ENCODE results near the gene ENAH.

ENAH gene

DNA sequence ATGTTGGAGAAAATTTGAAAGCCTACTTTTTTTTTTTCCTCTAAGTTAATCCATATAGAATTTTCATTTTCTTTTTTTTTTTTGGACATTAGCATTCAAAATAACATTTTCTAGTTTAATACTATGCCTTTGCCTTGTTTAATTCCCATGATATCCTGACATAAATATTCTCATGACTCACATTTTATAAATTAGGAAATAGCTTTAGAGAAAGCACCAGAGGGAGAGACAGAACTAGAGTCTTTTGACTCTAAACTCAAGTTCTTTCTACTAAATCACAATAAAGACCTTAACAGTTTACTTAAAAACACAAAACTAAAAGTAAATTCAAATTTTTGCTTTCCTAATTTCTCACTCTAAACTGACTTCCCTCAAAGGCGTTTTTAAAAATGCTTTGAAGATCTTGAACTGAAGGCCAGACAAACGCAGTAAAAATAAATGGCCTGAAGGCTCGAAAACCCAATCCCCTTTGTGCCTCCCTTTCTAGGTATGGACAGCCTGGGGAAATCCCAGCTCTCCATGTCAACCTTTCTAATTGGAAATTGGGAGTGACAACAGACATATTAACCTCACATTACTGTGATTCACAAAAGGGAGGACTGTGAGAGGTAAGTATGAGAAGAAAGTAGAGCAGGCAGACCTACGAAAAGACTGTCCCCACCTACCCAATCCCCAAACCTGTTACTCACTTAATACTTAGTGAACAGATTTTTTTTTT is 104.6 kb downstream of the ENAH start:
- no peaks in the 10 kb centered on the region for H3K36me3 ChIP-seq (ENCODE audit: control insufficient read depth in 2 of 2, insufficient read depth in 2 of 2, low read length in 2 of 2)
- no peak overlapping the region for H3K4me3 ChIP-seq (ENCODE audit: low read length in 2 of 2)
- no peaks in the 10 kb centered on the region for H3K9me3 ChIP-seq (ENCODE audit: control insufficient read depth in 2 of 2, low read length in 2 of 2)
- no peak overlapping the region for H3K9ac ChIP-seq (ENCODE audit: low read depth in 1 of 2, low read length in 2 of 2)
- peaks cover 0 to 3% of the 10 kb centered on the region in 2 donors for H3K4me1 ChIP-seq (ENCODE audit: control insufficient read depth in 2 of 2, insufficient read depth in 2 of 2, low read length in 2 of 2)
- no peak overlapping the region for H3K27ac ChIP-seq (ENCODE audit: low read depth in 2 of 2, low read length in 2 of 2)
- no peaks in the 10 kb centered on the region for H3K27me3 ChIP-seq (ENCODE audit: control insufficient read depth in 2 of 2, insufficient read depth in 2 of 2, low read length in 2 of 2)

DNA sequence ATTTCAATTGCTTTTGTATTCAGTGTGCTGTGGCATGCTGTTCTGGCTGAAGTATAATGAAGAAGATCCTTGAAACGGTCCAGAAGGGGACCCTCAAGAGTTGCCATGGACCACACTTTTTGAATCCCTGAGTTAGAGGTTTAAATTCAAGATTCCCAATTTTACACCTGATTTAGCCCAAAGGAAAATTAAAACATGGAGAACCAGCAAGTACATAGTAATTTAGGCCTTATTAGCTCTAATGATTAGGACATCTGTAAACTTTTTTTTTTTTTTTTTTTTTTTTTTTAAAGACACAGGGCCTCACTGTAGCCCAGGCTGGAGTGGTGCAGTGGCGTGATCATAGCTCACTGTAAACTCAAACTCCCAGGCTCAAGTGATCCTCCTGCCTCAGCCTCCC is 107.3 kb downstream of the ENAH start:
- Histone ChIP-seq H3K4me1 (ENCODE audit: control insufficient read depth in 2 of 2, insufficient read depth in 2 of 2, low read length in 2 of 2) (peaks cover 0 to 3% of the 10 kb centered on the region in 2 donors), H3K9ac (ENCODE audit: low read depth in 1 of 2, low read length in 2 of 2) (no peak overlapping the region), H3K27me3 (ENCODE audit: control insufficient read depth in 2 of 2, insufficient read depth in 2 of 2, low read length in 2 of 2) (no peaks in the 10 kb centered on the region), H3K9me3 (ENCODE audit: control insufficient read depth in 2 of 2, low read length in 2 of 2) (no peaks in the 10 kb centered on the region), H3K36me3 (ENCODE audit: control insufficient read depth in 2 of 2, insufficient read depth in 2 of 2, low read length in 2 of 2) (no peaks in the 10 kb centered on the region), H3K4me3 (ENCODE audit: low read length in 2 of 2) (no peak overlapping the region), H3K27ac (ENCODE audit: low read depth in 2 of 2, low read length in 2 of 2) (no peak overlapping the region)

DNA sequence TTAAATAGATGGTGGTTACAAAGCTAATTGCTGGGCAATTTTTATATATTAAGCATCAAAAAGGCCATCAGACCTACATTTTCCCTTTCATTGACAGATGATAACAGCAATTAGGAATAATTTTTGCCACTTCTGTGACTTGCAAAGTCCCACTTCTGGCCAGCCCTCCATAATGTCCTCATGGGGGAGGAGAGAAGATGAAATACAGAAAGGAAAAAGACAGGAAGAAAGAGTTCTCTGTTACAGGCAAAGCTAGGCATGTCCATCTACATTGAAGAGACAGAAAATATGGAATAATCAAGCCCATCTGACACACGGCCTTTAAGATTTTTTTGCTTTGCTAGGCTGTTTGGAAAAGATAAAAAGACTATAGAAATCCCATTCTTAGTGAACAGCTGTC is 108.0 kb downstream of the ENAH start:
- no peak overlapping the region for H3K27ac ChIP-seq (ENCODE audit: low read depth in 2 of 2, low read length in 2 of 2)

DNA sequence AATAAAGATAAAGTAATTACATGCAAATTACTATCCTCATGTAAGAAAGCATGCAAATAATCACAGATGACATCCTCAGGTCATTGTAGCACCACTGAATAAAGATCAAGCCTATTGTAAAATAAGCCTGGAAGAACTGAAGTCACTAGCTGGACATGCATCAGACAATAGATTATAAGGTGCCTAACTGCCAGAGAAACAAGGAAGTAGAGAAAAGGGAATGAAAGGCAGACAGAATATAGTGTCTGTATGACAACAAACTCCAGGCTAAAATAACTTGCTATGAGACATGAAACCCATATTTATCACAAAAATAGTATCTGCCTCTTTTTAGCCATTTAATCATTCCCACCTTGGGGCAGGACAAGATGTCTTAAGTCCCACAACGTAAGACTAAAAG is 108.7 kb downstream of the ENAH start:
- Histone ChIP-seq H3K9me3 (ENCODE audit: control insufficient read depth in 2 of 2, low read length in 2 of 2) (no peaks in the 10 kb centered on the region), H3K36me3 (ENCODE audit: control insufficient read depth in 2 of 2, insufficient read depth in 2 of 2, low read length in 2 of 2) (no peaks in the 10 kb centered on the region), H3K27ac (ENCODE audit: low read depth in 2 of 2, low read length in 2 of 2) (no peak overlapping the region), H3K4me1 (ENCODE audit: control insufficient read depth in 2 of 2, insufficient read depth in 2 of 2, low read length in 2 of 2) (peaks cover 0 to 3% of the 10 kb centered on the region in 2 donors), H3K9ac (ENCODE audit: low read depth in 1 of 2, low read length in 2 of 2) (no peak overlapping the region), H3K27me3 (ENCODE audit: control insufficient read depth in 2 of 2, insufficient read depth in 2 of 2, low read length in 2 of 2) (no peaks in the 10 kb centered on the region), H3K4me3 (ENCODE audit: low read length in 2 of 2) (no peak overlapping the region)

More for the DNA sequence above, 108.0 kb downstream of the ENAH start:
- Histone ChIP-seq H3K9me3 (ENCODE audit: control insufficient read depth in 2 of 2, low read length in 2 of 2) (no peaks in the 10 kb centered on the region), H3K4me1 (ENCODE audit: control insufficient read depth in 2 of 2, insufficient read depth in 2 of 2, low read length in 2 of 2) (peaks cover 0 to 3% of the 10 kb centered on the region in 2 donors), H3K9ac (ENCODE audit: low read depth in 1 of 2, low read length in 2 of 2) (no peak overlapping the region), H3K4me3 (ENCODE audit: low read length in 2 of 2) (no peak overlapping the region), H3K36me3 (ENCODE audit: control insufficient read depth in 2 of 2, insufficient read depth in 2 of 2, low read length in 2 of 2) (no peaks in the 10 kb centered on the region), H3K27me3 (ENCODE audit: control insufficient read depth in 2 of 2, insufficient read depth in 2 of 2, low read length in 2 of 2) (no peaks in the 10 kb centered on the region)

DNA sequence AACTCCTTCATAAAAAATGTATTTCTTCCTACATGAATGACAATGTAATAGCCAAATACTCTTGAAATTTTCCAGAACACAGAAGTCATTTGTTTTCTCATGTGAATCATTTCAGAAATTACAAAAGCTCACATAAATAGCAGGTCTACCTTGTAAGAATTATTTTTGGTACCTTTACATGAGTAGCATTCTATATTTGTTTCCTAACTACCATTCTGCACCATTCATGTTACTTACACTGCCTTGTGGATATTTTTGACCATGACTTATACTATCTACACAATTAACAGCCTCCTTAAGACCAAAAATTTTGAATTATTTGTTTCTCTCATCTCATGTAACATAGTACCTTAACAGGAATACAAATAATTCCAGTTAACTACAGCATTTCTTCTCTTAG is 109.6 kb downstream of the ENAH start:
- peaks cover 0 to 3% of the 10 kb centered on the region in 2 donors for H3K4me1 ChIP-seq (ENCODE audit: control insufficient read depth in 2 of 2, insufficient read depth in 2 of 2, low read length in 2 of 2)
- no peaks in the 10 kb centered on the region for H3K36me3 ChIP-seq (ENCODE audit: control insufficient read depth in 2 of 2, insufficient read depth in 2 of 2, low read length in 2 of 2)
- H3K4me3 ChIP-seq (ENCODE audit: low read length in 2 of 2), result no peak overlapping the region
- H3K9ac ChIP-seq (ENCODE audit: low read depth in 1 of 2, low read length in 2 of 2), result no peak overlapping the region
- no peaks in the 10 kb centered on the region for H3K9me3 ChIP-seq (ENCODE audit: control insufficient read depth in 2 of 2, low read length in 2 of 2)
- H3K27me3 ChIP-seq (ENCODE audit: control insufficient read depth in 2 of 2, insufficient read depth in 2 of 2, low read length in 2 of 2), result no peaks in the 10 kb centered on the region
- H3K27ac ChIP-seq (ENCODE audit: low read depth in 2 of 2, low read length in 2 of 2), result no peak overlapping the region

DNA sequence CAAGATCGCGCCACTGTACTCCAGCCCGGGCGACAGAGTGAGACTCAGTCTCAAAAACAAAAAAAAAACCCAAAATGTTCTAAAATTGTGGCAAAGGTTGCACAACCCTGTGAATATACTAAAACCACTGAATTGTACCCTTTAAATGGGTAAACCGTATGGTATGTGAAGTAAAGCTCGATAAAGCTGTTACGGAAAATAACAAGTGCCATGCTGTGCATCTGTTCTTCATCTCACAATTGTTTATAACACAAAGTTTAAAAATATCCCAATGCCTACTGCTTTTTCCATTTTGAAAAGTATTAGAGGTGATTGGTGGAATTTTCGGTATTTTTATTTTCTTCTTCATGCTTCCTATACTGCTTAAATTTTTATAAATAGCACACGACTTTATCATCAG is 111.5 kb downstream of the ENAH start:
- Histone ChIP-seq H3K27me3 (ENCODE audit: control insufficient read depth in 2 of 2, insufficient read depth in 2 of 2, low read length in 2 of 2) (no peaks in the 10 kb centered on the region), H3K4me3 (ENCODE audit: low read length in 2 of 2) (no peak overlapping the region), H3K9me3 (ENCODE audit: control insufficient read depth in 2 of 2, low read length in 2 of 2) (no peaks in the 10 kb centered on the region), H3K9ac (ENCODE audit: low read depth in 1 of 2, low read length in 2 of 2) (no peak overlapping the region), H3K36me3 (ENCODE audit: control insufficient read depth in 2 of 2, insufficient read depth in 2 of 2, low read length in 2 of 2) (no peaks in the 10 kb centered on the region), H3K4me1 (ENCODE audit: control insufficient read depth in 2 of 2, insufficient read depth in 2 of 2, low read length in 2 of 2) (peaks cover 0 to 3% of the 10 kb centered on the region in 2 donors), H3K27ac (ENCODE audit: low read depth in 2 of 2, low read length in 2 of 2) (no peak overlapping the region)

DNA sequence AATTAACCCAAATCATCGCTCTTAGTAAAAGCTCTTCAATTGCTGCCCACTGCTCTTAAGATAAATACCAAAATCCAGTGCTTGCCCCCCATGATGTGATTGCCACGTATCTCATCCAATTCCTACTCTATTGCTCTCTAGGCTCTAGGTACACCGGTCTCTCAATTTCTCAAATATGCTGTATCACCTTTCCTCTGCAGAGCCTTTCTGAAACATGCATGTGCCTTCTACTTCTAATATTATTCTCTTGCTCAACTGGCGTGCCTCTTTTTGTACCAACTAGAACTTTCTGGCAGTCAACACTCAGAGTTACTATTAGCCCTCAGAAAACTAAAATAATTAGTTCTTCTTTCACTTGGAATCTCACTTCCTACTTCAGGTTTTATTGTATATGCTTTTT is 113.3 kb downstream of the ENAH start:
- Histone ChIP-seq H3K4me1 (ENCODE audit: control insufficient read depth in 2 of 2, insufficient read depth in 2 of 2, low read length in 2 of 2) (peaks cover 0 to 3% of the 10 kb centered on the region in 2 donors), H3K27me3 (ENCODE audit: control insufficient read depth in 2 of 2, insufficient read depth in 2 of 2, low read length in 2 of 2) (no peaks in the 10 kb centered on the region), H3K36me3 (ENCODE audit: control insufficient read depth in 2 of 2, insufficient read depth in 2 of 2, low read length in 2 of 2) (no peaks in the 10 kb centered on the region), H3K4me3 (ENCODE audit: low read length in 2 of 2) (no peak overlapping the region), H3K9ac (ENCODE audit: low read depth in 1 of 2, low read length in 2 of 2) (no peak overlapping the region), H3K27ac (ENCODE audit: low read depth in 2 of 2, low read length in 2 of 2) (no peak overlapping the region), H3K9me3 (ENCODE audit: control insufficient read depth in 2 of 2, low read length in 2 of 2) (no peaks in the 10 kb centered on the region)

DNA sequence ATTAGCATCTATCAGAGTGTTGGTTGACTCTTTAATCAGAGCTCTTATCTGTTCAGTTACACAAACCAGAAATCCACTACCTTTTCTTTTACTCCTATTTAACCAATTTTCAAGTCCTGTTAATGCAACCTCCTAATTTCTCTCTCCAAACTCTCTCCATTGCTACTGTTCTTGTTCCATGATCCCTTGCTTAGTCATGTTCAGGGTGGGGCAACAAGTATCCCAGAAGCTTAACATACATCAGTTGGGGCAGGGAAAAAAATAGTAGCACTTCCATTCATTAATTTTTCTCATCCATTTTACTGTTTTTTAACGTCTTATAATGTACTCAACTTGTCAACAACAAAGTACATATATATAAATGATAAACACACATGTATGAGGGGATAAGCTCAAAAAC is 113.9 kb downstream of the ENAH start:
- H3K4me3 ChIP-seq (ENCODE audit: low read length in 2 of 2), result no peak overlapping the region
- H3K9me3 ChIP-seq (ENCODE audit: control insufficient read depth in 2 of 2, low read length in 2 of 2), result no peaks in the 10 kb centered on the region
- H3K27ac ChIP-seq (ENCODE audit: low read depth in 2 of 2, low read length in 2 of 2), result no peak overlapping the region
- no peaks in the 10 kb centered on the region for H3K27me3 ChIP-seq (ENCODE audit: control insufficient read depth in 2 of 2, insufficient read depth in 2 of 2, low read length in 2 of 2)
- no peaks in the 10 kb centered on the region for H3K4me1 ChIP-seq (ENCODE audit: control insufficient read depth in 2 of 2, insufficient read depth in 2 of 2, low read length in 2 of 2)
- H3K36me3 ChIP-seq (ENCODE audit: control insufficient read depth in 2 of 2, insufficient read depth in 2 of 2, low read length in 2 of 2), result no peaks in the 10 kb centered on the region
- H3K9ac ChIP-seq (ENCODE audit: low read depth in 1 of 2, low read length in 2 of 2), result no peak overlapping the region

DNA sequence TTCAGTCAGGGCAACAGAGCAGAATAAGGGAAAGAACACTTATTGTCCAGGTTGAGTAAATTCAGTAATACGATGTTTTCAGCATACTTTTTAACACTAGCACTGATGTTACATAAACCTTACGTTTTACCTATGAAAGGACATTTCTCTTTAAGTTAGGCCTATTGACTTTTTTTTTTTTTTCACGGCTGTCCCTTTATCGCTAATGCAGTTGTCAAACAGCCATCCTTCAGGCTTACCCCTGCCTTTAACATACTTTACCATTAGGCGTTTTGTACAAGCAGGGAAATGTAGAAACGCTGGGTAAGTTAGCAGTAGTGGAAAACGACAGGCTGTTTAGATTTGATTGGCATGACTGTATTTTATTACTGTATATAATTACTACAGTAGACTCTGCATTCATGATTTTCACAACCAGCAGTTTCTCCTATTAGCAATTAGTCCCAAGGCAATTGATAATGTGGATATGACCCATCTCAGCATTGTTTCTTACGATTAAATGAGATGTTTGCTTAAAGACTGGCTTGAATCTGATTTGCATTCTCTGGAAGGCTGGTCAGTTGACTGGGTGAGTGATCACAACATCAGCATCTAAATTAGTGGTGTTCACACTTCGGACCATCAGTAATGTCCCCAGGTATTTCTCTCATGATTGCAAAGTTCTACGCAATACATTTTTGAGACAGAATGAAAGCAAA is 115.2 kb downstream of the ENAH start:
- H3K27me3 ChIP-seq (ENCODE audit: control insufficient read depth in 2 of 2, insufficient read depth in 2 of 2, low read length in 2 of 2), result no peaks in the 10 kb centered on the region
- H3K9me3 ChIP-seq (ENCODE audit: control insufficient read depth in 2 of 2, low read length in 2 of 2), result no peaks in the 10 kb centered on the region
- no peaks in the 10 kb centered on the region for H3K4me1 ChIP-seq (ENCODE audit: control insufficient read depth in 2 of 2, insufficient read depth in 2 of 2, low read length in 2 of 2)
- no peaks in the 10 kb centered on the region for H3K36me3 ChIP-seq (ENCODE audit: control insufficient read depth in 2 of 2, insufficient read depth in 2 of 2, low read length in 2 of 2)
- H3K4me3 ChIP-seq (ENCODE audit: low read length in 2 of 2), result no peak overlapping the region
- H3K27ac ChIP-seq (ENCODE audit: low read depth in 2 of 2, low read length in 2 of 2), result no peak overlapping the region
- no peak overlapping the region for H3K9ac ChIP-seq (ENCODE audit: low read depth in 1 of 2, low read length in 2 of 2)

DNA sequence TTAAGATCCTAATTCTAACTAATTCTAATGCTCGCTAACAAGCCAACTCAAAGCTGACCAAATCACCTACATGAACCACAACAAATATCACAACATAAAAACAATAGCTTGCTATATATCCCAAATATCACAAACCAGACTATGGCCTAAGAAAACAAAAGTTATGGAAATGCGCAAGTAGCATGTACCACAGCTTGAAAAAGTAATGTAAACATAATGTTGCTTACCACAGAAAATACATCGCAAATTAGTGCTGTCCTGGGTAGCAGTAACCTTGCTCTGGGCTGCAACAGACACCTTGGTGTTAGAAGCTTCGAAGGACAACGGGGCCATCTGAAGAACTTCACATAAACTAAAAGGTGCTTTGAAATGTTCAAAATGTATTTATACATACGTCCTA is 117.6 kb downstream of the ENAH start:
- Histone ChIP-seq H3K4me1 (ENCODE audit: control insufficient read depth in 2 of 2, insufficient read depth in 2 of 2, low read length in 2 of 2) (peaks cover 0 to 2% of the 10 kb centered on the region in 2 donors), H3K9ac (ENCODE audit: low read depth in 1 of 2, low read length in 2 of 2) (no peak overlapping the region)

More for the DNA sequence above, 117.6 kb downstream of the ENAH start:
- Histone ChIP-seq H3K4me3 (ENCODE audit: low read length in 2 of 2) (no peak overlapping the region), H3K27me3 (ENCODE audit: control insufficient read depth in 2 of 2, insufficient read depth in 2 of 2, low read length in 2 of 2) (no peaks in the 10 kb centered on the region), H3K36me3 (ENCODE audit: control insufficient read depth in 2 of 2, insufficient read depth in 2 of 2, low read length in 2 of 2) (no peaks in the 10 kb centered on the region), H3K27ac (ENCODE audit: low read depth in 2 of 2, low read length in 2 of 2) (no peak overlapping the region), H3K9me3 (ENCODE audit: control insufficient read depth in 2 of 2, low read length in 2 of 2) (no peaks in the 10 kb centered on the region)
